Measurements from ENCODE around the gene RPS26.

RPS26 gene

DNA sequence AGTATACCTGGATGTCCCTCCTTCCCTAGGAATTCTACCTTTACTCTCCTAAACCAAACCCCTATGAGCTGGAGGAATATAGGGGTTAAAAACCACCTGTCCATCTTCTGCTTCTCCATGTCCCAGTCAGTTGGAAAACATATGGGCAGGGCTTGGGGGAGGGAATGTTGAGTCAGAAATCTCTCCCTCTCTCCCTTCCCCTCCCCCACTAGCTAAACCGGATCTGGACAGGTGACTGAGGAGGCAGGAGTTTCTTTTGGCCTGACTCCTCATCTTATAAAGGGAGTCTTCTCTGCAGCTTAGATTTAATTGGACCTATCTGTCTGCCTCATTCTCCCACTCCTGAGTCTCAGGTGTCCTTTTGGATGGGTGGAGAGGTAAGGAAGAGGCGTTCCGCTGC, 44.4 kb downstream of the RPS26 start:
- Histone ChIP-seq H3K36me3 (no peaks in the 10 kb centered on the region), H3K9me3 (no peaks in the 10 kb centered on the region), H3K4me1 (no peaks in the 10 kb centered on the region), H3K27me3 (no peaks in the 10 kb centered on the region), H3K4me3 (ENCODE audit: low read depth, low read length) (no peak overlapping the region)
- no peak for DNase-seq
- TF ChIP-seq, protein P1, sequence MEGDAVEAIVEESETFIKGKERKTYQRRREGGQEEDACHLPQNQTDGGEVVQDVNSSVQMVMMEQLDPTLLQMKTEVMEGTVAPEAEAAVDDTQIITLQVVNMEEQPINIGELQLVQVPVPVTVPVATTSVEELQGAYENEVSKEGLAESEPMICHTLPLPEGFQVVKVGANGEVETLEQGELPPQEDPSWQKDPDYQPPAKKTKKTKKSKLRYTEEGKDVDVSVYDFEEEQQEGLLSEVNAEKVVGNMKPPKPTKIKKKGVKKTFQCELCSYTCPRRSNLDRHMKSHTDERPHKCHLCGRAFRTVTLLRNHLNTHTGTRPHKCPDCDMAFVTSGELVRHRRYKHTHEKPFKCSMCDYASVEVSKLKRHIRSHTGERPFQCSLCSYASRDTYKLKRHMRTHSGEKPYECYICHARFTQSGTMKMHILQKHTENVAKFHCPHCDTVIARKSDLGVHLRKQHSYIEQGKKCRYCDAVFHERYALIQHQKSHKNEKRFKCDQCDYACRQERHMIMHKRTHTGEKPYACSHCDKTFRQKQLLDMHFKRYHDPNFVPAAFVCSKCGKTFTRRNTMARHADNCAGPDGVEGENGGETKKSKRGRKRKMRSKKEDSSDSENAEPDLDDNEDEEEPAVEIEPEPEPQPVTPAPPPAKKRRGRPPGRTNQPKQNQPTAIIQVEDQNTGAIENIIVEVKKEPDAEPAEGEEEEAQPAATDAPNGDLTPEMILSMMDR (IDR thresholded peaks at IDR 0.05; ENCODE audit: low read depth, low read length) = no peak

DNA sequence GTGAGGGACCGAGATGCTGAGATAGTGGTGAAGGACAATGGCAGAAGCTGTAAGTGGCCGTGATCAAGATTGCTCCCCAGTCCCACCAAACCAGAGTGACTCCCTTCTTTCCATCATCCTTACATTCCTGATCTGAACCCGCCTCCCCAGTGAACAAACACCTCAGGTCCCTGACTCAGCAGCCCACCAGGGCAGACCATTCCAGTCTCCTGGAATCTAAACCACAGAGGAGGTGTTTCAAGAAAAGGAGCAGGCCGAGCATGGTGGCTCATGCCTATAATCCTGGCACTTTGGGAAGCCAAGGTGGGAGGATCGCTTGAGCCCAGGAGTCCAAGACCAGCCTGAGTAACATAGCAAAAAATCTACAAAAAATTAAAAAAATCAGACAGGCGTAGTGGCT, 44.9 kb downstream of the RPS26 start:
- TF ChIP-seq, protein P1 (IDR thresholded peaks at IDR 0.05; ENCODE audit: low read depth, low read length) = no peak
- no peak for DNase-seq
- no peaks in the 10 kb centered on the region for H3K36me3 ChIP-seq

DNA sequence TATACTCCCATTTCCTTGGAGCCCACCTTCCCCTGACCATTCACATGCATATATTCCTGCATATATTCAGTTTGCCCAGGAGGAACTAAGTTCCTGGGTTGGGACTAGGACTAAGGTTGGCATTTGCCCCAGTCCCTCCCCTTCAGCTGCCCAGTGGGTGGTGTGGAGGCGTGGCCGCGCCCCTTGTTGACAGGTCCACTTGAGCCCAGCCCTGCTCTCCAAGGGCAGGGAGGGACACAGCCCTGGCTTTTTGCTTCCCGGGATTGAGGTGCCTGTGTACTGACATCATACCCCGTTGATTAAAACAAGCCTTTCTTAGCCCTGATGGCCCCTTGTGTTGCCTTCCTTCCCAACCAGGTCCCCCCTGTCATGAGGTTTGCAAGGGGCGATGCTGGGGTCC, 45.5 kb downstream of the RPS26 start:
- Histone ChIP-seq H3K4me3 (ENCODE audit: low read depth, low read length) (no peak overlapping the region), H3K4me1 (no peaks in the 10 kb centered on the region), H3K36me3 (no peaks in the 10 kb centered on the region), H3K9me3 (no peaks in the 10 kb centered on the region), H3K27me3 (no peaks in the 10 kb centered on the region)
- DNase-seq = no peak
- TF ChIP-seq, protein P1 (IDR thresholded peaks at IDR 0.05; ENCODE audit: low read depth, low read length) = no peak

More for the DNA sequence above, 44.9 kb downstream of the RPS26 start:
- Histone ChIP-seq H3K9me3 (no peaks in the 10 kb centered on the region), H3K4me3 (ENCODE audit: low read depth, low read length) (no peak overlapping the region), H3K4me1 (no peaks in the 10 kb centered on the region), H3K27me3 (no peaks in the 10 kb centered on the region)

All from BE2C (cell line).